Neural cell (in vitro differentiated cells): ENCODE results near the gene RTN4. TPM values are rescaled to one million over a fixed set of nuclear protein-coding genes. Genes with fewer than 3 reads are reported as not detected.

Experiments
- H2AFZ ChIP-seq: fragments of 200-600, 300-800 bp; sonication (generic), shearing (Covaris generic); 2 replicates; pipeline ENCODE4 v1.6.0; 2014; ENCODE audit warnings: low read depth, mild to moderate bottlenecking, antibody characterized with exemption, low read length, moderate library complexity
- H3F3A ChIP-seq: fragments of 200-600 bp; shearing (Covaris generic); 2 replicates; pipeline ENCODE4 v1.6.1; 2016; ENCODE audit warnings: mild to moderate bottlenecking, moderate library complexity, mixed read lengths, antibody characterized with exemption, low read length; ENCODE audit not compliant: insufficient read depth, poor library complexity, severe bottlenecking
- H3K27ac ChIP-seq: fragments of 200-600, 300-800 bp; sonication (generic), shearing (Covaris generic); 2 replicates; pipeline ENCODE4 v1.5.1; 2014; ENCODE audit warnings: mild to moderate bottlenecking, low read length, moderate library complexity
- H3K27me3 ChIP-seq: fragments of 300-800, 200-600 bp; sonication (generic), shearing (Covaris generic); 2 replicates; pipeline ENCODE4 v1.6.0; 2014; ENCODE audit warnings: mild to moderate bottlenecking, low read depth, low read length, moderate library complexity; ENCODE audit not compliant: insufficient read depth
- H3K36me3 ChIP-seq: fragments of 300-800, 200-600 bp; sonication (generic), shearing (Covaris generic); 2 replicates; pipeline ENCODE4 v1.5.1; 2014; ENCODE audit warnings: mild to moderate bottlenecking, antibody characterized with exemption, low read length, moderate library complexity; ENCODE audit not compliant: insufficient read depth
- H3K4me2 ChIP-seq: fragments of 300-800, 200-600 bp; sonication (generic), shearing (Covaris generic); 2 replicates; pipeline ENCODE4 v1.6.0; 2014; ENCODE audit warnings: mild to moderate bottlenecking, low read length
- H3K4me3 ChIP-seq: fragments of 300-800, 200-600 bp; sonication (generic), shearing (Covaris generic); 2 replicates; pipeline ENCODE4 v1.5.1; 2014; ENCODE audit warnings: mild to moderate bottlenecking, low read length, moderate library complexity
- H3K79me2 ChIP-seq: fragments of 200-600 bp; shearing (Covaris generic); replicated peaks from 2 replicates; pipeline ENCODE4 v1.6.0; 2014; ENCODE audit warnings: mild to moderate bottlenecking, low read length, moderate library complexity; ENCODE audit not compliant: insufficient read depth
- H3K9ac ChIP-seq: fragments of 300-800, 200-600 bp; sonication (generic), shearing (Covaris generic); 2 replicates; pipeline ENCODE4 v1.6.1; 2016; ENCODE audit warnings: mild to moderate bottlenecking, low read length, mixed read lengths
- H3K9me2 ChIP-seq: fragments of 200-600 bp; shearing (Covaris generic); 2 replicates; pipeline ENCODE4 v1.6.1; 2016; ENCODE audit warnings: mild to moderate bottlenecking, low read length, mixed read lengths; ENCODE audit not compliant: insufficient read depth
- H3K9me3 ChIP-seq: fragments of 200-600, 300-800 bp; sonication (generic), shearing (Covaris generic); 2 replicates; pipeline ENCODE4 v1.6.1; 2016; ENCODE audit warnings: mild to moderate bottlenecking, mixed run types, low read length, moderate library complexity, mixed read lengths
- H4K20me1 ChIP-seq: fragments of 200-600 bp; shearing (Covaris generic); 2 replicates; pipeline ENCODE4 v1.6.1; 2016; ENCODE audit warnings: mild to moderate bottlenecking, mixed run types; ENCODE audit not compliant: insufficient read depth
- CTCF ChIP-seq: fragments of 450-650 bp; IDR thresholded peaks from 2 replicates; pipeline ENCODE4 v1.5.1; 2014; ENCODE audit warnings: antibody characterized with exemption, mild to moderate bottlenecking, moderate library complexity; ENCODE audit not compliant: poor library complexity, severe bottlenecking
- EP300 ChIP-seq: fragments of 450-650 bp; conservative IDR thresholded peaks from 2 replicates; pipeline ENCODE4 v1.6.1; 2014; ENCODE audit warnings: antibody characterized with exemption, mild to moderate bottlenecking, moderate library complexity; ENCODE audit not compliant: poor library complexity, severe bottlenecking
- EZH2 ChIP-seq: fragments of 200-600, 300-800 bp; shearing (Covaris generic), sonication (generic); IDR thresholded peaks from 2 replicates; pipeline ENCODE4 v1.6.1; 2014; ENCODE audit warnings: antibody characterized with exemption, low read length, borderline replicate concordance, mild to moderate bottlenecking; ENCODE audit not compliant: insufficient read depth, poor library complexity, severe bottlenecking
- MXI1 ChIP-seq: fragments of 450-650 bp; conservative IDR thresholded peaks from 2 replicates; pipeline ENCODE4 v1.6.1; 2014; ENCODE audit warnings: antibody characterized with exemption, mild to moderate bottlenecking; ENCODE audit not compliant: poor library complexity, severe bottlenecking
- POLR2AphosphoS5 ChIP-seq: IDR thresholded peaks from 2 replicates; pipeline ENCODE4 v1.6.1; 2012
- RAD21 ChIP-seq: fragments of 450-650 bp; conservative IDR thresholded peaks from 2 replicates; pipeline ENCODE4 v1.6.1; 2014; ENCODE audit warnings: antibody characterized with exemption, mild to moderate bottlenecking, moderate library complexity
- REST ChIP-seq: IDR thresholded peaks from 2 replicates; pipeline ENCODE4 v1.6.1; 2012; ENCODE audit warnings: borderline replicate concordance
- SMC3 ChIP-seq: fragments of 450-650 bp; conservative IDR thresholded peaks from 2 replicates; pipeline ENCODE4 v1.6.1; 2014; ENCODE audit warnings: antibody characterized with exemption, mild to moderate bottlenecking, moderate library complexity; ENCODE audit not compliant: poor library complexity
- TAF1 ChIP-seq: IDR thresholded peaks from 2 replicates; pipeline ENCODE4 v1.6.1; 2012; ENCODE audit warnings: low read depth
- polyA plus RNA-seq: library from polyadenylated mRNA; depleted of rRNA; stranded (reverse); fragments of >200 nt; gene quantifications from 2 replicates; pipeline ENCODE4 v1.2.3, GENCODE V29; 2014

The RTN4 gene
- polyA plus RNA-seq, 1 donor from 2014 or later, result 582 TPM

GRCh38 chr2:54950811-54951210, 99.4 kb downstream of the RTN4 start:
- Histone ChIP-seq H3K4me3 (no peak overlapping the region), H4K20me1 (no peaks in the 10 kb centered on the region), H3K9ac (no peak overlapping the region), H3K27me3 (no peaks in the 10 kb centered on the region), H2AFZ (no peak overlapping the region), H3K4me2 (no peak overlapping the region), H3K79me2 (no peaks in the 10 kb centered on the region), H3K27ac (no peak overlapping the region), H3K9me2 (no peaks in the 10 kb centered on the region), H3F3A (no peaks in the 10 kb centered on the region), H3K9me3 (no peaks in the 10 kb centered on the region), H3K36me3 (no peaks in the 10 kb centered on the region)
- TF ChIP-seq CTCF (no peak), EP300 (no peak), EZH2 (no peak), TAF1 (no peak)

GRCh38 chr2:54949431-54949830, 100.8 kb downstream of the RTN4 start:
- Histone ChIP-seq H3K9ac (no peak overlapping the region), H3K9me2 (no peaks in the 10 kb centered on the region), H3K4me3 (no peak overlapping the region), H3K27me3 (no peaks in the 10 kb centered on the region), H3K79me2 (no peaks in the 10 kb centered on the region), H3K36me3 (no peaks in the 10 kb centered on the region), H3K27ac (no peak overlapping the region), H3K9me3 (no peaks in the 10 kb centered on the region), H3K4me2 (no peak overlapping the region), H4K20me1 (no peaks in the 10 kb centered on the region), H3F3A (no peaks in the 10 kb centered on the region), H2AFZ (no peak overlapping the region)
- TF ChIP-seq MXI1 (no peak), EZH2 (no peak), CTCF (no peak), EP300 (no peak), SMC3 (no peak), RAD21 (no peak), TAF1 (no peak), REST (no peak), POLR2AphosphoS5 (no peak)
